ENCODE measurements around the gene ZER1.

- TF ChIP-seq, protein P1, sequence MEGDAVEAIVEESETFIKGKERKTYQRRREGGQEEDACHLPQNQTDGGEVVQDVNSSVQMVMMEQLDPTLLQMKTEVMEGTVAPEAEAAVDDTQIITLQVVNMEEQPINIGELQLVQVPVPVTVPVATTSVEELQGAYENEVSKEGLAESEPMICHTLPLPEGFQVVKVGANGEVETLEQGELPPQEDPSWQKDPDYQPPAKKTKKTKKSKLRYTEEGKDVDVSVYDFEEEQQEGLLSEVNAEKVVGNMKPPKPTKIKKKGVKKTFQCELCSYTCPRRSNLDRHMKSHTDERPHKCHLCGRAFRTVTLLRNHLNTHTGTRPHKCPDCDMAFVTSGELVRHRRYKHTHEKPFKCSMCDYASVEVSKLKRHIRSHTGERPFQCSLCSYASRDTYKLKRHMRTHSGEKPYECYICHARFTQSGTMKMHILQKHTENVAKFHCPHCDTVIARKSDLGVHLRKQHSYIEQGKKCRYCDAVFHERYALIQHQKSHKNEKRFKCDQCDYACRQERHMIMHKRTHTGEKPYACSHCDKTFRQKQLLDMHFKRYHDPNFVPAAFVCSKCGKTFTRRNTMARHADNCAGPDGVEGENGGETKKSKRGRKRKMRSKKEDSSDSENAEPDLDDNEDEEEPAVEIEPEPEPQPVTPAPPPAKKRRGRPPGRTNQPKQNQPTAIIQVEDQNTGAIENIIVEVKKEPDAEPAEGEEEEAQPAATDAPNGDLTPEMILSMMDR (IDR thresholded peaks at IDR 0.05) = no peak
- no peak for TF ChIP-seq POLR2A (IDR thresholded peaks at IDR 0.05)
These were observed 39.2 kb downstream of the ZER1 start for GRCh38 chr9:128732576-128732975.

All from uterus (tissue), 2 donors.